Measurements from ENCODE around the gene LRRC4.

LRRC4 gene

GRCh38 chr7:128059143-128059988, 28.1 kb upstream of the LRRC4 start:
- no peak for DNase-seq

- DNase-seq = no peak
Observed at GRCh38 chr7:128057909-128058308, 26.7 kb upstream of the LRRC4 start.

- DNase-seq = no peak
Observed at GRCh38 chr7:128056901-128057300, 25.7 kb upstream of the LRRC4 start.

DNA sequence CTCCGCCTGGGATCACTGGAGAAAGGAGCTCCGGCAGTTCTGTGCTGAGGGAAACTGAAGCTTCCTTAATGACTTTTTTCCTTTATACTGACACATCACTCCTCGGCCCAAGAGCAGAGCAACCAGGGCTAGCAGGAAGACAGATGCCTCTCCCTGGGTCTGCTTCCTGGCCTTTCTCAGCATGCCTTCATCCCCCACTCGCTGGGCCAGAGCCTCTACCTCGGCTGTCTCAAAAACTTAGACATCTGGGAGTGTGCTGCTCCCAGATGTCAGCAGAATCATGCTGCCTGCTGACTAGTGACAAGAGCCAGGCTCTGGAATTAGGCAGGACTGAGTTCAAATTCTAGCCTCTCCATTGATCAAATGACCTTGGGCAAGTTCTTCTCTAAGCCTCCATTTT, 24.4 kb upstream of the LRRC4 start:
- no peak for DNase-seq

DNA sequence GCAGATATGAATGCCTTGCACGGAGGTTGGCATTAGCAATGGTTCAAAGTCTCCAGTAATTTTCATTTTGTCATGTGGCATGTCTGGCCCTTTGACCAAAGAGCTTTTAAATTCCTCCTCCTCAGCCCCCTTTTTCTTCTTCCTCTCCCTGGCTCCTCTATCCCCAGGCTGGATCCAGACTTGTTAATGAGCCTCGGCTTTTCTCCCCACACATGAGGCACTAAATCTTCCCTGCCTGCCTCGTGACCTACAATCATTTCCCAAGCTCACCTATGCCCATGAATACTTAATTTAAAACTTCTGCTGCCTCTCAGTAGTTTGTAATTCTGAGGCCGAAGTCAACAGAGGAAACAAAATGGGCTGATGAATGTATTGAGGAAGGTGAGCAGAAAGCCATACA, 23.3 kb upstream of the LRRC4 start:
- DNase-seq = no peak

- DNase-seq = no peak
Observed at GRCh38 chr7:128053991-128054390, 22.8 kb upstream of the LRRC4 start.

DNA sequence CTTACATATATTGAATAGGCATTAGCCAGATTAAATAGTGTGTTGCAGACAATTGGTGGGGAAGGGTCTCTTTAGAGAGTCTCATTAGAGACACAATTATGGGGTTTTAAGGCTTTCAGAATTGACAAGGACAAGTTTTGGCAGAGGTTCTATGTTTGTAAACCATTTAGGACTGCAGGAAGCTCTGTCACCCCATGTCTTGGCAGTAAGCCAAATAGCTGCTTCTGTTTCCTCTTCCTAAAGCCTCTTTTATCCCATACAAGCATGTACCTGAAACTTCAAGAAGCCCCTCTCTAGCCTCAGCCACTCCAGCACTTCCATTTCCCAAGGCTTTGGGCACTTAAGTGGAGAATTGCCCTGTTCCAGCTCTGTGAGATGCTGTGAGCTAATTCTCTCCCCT, 21.8 kb upstream of the LRRC4 start:
- DNase-seq = peak in 1 of 2 experiments; percentile 16

GRCh38 chr7:128052404-128052803, 21.2 kb upstream of the LRRC4 start:
- DNase-seq = no peak

GRCh38 chr7:128045766-128046165, 14.5 kb upstream of the LRRC4 start:
- DNase-seq = no peak

DNA sequence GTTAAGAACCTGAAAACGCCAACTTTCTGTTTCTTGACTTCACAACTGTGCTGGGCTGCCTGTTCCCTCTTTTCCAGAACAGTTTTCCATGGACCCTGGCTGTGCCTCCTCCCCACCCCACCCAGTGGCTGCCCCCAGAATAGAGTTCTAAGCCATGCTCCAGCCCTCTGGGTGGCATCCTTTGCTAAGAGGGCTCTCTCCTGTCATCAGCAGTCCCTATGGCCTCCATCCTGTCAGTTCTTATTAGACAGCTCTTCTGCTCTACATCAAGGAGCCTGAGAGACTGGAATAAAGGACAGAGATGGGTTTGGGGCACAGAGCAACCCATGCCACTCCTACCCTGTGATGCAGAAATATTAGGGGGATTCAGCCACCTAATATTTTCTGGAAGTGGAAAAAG, 13.9 kb upstream of the LRRC4 start:
- DNase-seq = no peak

- no peak for DNase-seq
Observed at GRCh38 chr7:128044064-128044463, 12.8 kb upstream of the LRRC4 start.

GRCh38 chr7:128042012-128042411, 10.8 kb upstream of the LRRC4 start:
- DNase-seq = no peak

DNA sequence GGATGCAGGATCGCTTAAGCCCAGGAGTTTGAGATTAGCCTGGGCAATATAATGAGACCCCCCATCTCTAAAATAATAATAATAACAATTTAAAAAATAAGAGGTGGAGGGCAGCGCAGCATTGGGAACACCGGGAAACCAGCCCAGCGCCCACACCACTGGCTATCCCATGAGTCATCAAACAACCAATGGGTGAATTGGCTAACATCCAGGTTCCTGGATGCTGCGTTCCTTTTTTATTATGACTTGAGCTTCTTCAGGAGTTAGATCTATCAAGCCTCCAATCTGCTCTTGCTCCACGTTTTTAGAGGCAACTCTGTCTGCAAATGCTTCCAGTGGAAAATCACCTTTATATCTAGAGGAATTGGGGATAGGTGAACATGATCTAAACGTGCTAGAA, 10.0 kb upstream of the LRRC4 start:
- no peak for DNase-seq

- DNase-seq = no peak
Observed at GRCh38 chr7:128040205-128040604, 9.0 kb upstream of the LRRC4 start.

DNA sequence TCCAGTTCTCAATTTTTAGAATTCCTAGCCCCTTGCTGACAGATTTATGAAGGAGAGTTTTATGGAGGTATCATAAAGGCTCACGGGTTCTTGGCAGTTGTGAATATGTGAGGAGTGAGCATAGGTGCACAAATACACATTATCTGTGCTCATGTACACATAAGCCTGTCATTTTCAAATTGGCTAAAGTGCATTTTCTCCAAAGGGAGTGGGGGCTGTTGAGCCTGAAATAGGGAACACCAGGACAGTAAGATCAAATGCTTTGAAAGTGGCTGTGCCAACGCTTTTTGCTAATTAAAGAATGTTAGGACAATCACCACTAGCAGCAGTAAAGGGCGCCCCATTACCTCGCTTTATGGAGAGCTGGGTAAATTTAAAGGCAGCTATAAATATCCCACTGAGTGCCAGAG, 8.3 kb upstream of the LRRC4 start:
- no peak for DNase-seq

DNA sequence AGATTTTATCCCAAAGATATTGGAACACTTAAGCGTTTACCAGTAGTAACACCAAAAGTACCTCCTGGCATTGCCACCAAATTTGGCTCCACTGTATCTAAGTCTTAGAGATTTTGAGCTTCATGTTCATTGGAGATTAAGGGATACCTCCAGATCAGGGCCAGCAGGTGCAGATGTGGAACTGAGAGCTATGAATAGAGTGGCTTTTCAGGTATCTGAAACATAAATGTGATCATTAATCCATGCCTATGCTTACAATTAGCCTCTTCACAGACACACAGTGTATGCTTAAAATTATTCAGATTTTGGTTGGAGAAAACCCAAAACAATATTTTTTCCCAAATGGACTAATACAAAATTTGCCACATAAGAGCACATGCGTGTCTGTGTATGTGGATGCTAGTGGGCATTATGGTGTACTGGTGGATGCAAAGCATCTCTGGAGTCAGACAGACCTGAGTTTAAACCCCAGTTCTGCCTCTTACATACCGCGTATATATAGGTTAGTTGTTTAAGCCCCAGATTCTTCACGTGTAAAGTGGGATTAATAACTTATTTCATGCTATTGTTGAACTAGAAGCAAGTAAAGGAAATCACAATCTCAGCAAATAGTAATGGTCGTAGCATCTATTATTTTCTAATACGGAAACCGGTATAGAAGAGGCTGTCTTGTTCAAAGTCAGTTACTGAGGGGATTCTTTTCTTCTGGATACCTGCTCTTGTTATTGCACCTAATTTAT, 6.8 kb upstream of the LRRC4 start:
- no peak for DNase-seq

DNA sequence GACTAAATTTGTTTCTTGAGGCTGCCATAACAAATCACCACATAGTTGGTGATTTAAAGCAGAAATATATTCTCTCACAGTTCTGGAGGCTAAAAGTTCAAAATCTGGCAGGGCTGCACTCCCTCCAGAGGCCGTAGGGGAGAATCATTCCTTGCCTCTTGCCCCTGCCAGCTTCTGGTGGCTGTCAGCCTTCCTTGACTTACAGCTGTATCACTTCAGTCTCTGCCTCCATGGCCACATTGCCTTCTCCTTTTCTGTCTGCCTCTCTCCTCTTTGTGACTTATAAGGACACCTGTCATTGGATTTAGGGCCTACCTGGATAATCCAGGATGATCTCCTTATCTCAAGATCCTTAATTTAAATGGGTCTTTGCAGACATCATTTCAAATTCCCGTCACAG, 5.8 kb upstream of the LRRC4 start:
- no peak for DNase-seq

GRCh38 chr7:128036226-128036940, 5.1 kb upstream of the LRRC4 start:
- no peak for DNase-seq

- DNase-seq = peak in 1 of 2 experiments; percentile 25
Observed at GRCh38 chr7:128035712-128036111, 4.5 kb upstream of the LRRC4 start.

DNA sequence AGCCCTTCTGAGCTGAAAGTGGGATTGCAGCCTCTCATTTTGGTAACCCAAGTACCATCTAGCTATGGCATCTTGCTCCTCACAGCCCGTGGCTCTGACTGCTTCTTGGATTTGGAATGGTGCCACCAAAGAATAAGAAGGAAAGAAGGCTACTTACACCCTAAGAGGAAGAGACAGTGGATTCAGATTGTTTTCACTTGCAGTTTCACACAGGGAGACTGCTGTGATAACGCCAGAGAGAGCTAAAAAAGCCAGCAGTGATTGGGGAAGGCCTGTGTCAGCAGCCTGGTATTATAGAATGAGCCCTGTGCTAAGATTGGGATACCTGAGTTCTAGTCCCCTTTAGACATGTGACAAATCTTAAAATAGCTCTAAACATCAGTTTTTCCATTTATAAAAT, 3.6 kb upstream of the LRRC4 start:
- no peak for DNase-seq

DNA sequence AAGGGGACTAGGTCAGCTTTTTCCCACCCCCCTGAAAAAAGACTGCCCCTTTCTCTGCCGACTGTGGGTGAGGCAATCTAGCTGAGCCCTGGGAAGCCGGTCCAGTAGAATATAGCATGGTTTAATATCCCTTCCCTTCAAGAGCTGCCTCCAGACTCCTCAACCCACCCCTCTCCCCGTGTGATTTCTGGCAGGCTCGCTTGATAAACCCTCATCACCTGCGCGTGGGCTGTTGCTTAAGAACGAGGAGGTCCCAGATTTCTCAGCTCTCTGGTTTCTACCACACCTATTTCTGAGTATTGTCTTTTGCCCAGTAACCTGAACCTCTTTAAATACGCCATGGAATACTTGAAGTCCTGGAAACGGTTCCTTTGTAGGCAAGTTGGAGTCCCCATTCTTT, 2.0 kb upstream of the LRRC4 start:
- DNase-seq = no peak

GRCh38 chr7:128032605-128033235, 1.5 kb upstream of the LRRC4 start:
- DNase-seq = no peak

- peak; percentile 52 to 63 for DNase-seq
Observed at GRCh38 chr7:128031901-128032604, 816 bp upstream of the LRRC4 start.

All from AML-193 (cell line).